Measurements from ENCODE around the gene SDHA.
A peak's percentile ranks its signal among the peaks of the same experiment; 100 is the strongest.
"Not testable (repeated sequence)": the region's sequence is repeated elsewhere in the genome, so short reads cannot be mapped to it uniquely, and the experiment has no call there.

Gene SDHA

DNA sequence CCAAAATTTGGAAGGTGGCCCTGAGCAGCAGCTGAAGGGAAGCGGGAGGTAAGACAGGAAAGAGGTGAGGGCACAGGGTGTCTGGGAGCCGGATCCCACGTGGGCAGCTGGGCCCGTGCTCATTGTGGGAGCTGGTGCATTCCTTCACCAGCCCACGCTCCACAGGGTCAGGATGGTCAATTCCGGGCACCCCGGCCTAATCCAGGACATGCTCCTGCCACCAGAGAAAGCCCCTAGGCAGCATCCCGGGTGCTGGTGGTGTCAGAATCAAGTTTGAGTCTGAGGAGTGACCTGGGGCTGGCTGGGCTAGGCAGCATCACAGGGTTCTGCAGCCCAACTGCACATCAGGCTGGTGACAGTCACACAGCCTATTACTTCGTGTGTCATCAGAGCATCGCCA lies 46.2 kb downstream of the SDHA start:
- no peak for DNase-seq

- not testable (repeated sequence) for DNase-seq
These were observed 48.3 kb downstream of the SDHA start for GRCh38 chr5:266311-267026.

- no peak for DNase-seq
These were observed 49.6 kb downstream of the SDHA start for GRCh38 chr5:267716-268115.

DNA sequence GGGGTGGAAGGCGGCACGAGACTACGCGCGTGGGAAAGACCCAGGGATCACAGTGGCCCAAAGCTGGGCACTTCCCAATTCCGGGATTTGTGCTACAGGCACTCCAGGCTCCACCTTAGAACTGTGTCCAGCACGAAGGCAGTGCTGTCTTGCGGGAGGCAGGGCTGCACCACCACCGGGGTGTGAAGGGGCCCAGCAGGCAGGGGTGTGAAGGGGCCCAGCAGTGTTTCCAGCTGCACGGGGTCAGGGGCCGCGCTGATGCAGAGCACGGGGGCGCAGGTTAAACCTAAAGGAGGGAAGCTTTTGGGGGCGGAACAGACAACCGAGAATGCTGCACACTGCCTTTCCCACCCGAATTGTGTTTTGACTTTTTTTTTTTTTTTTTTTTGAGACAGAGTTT lies 52.2 kb downstream of the SDHA start:
- no peak for DNase-seq

- DNase-seq: not testable (repeated sequence)
These were observed 53.7 kb downstream of the SDHA start for GRCh38 chr5:271828-272167.

- not testable (repeated sequence) for DNase-seq
These were observed 55.0 kb downstream of the SDHA start for GRCh38 chr5:273091-273490.

DNA sequence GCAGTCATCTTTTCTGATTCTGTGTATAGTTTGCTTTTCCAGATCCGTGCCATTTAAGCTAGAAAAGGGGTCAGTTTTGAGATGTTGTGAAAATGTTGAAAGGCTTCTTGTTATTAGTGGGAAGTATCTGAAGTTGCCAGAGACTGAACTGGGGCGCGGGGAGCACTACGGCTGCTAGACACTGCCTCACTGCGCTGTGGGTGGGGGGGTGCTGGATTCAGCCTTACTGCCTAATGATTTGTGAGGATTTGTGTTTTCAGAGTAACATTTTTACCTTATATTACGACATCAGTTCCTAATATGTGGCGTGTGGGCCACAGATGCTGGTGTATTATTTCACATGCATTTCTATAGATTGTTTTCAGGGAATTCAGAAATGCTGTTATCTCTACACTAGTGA lies 55.4 kb downstream of the SDHA start:
- not testable (repeated sequence) for DNase-seq

DNA sequence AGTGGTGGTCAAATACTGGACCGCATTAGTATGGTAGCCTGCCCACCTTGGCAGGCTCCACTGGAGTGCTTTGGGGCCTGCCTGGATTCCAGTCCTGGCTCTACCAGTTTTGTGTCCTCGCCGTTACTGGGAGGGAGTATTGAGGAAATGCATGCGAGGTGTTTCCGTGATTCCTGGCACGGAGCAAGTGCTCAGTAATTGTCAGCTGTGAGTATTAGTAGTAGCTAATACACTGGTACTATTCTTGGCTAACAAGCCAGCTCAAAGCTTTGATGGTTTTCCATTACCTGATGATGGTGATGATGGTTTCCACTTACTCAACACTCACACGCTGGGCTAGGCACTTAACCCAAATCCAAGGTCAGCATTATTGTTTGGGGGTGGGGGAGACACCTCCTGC lies 56.2 kb downstream of the SDHA start:
- not testable (repeated sequence) for DNase-seq

DNA sequence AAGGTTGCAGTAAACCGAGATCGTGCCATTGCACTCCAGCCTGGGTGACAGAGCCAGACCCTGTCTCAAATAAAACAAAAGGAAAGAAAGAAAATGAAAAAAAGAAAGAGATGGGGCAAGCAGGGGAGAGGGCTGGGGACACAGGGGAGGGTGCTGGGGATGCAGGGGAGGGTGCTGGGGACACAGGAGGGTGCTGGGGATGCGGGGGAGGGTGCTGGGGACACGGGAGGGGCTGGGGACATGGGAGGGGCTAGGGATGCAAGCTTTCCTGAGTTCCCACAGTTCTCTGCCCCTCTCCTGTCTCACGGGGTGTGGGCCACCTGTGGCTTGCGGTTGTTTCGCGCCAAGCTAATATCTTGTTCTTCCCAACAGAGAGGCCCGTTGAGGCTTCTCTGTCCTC lies 60.5 kb downstream of the SDHA start:
- no peak for DNase-seq

GRCh38 chr5:279051-279665 lies 61.0 kb downstream of the SDHA start:
- not testable (repeated sequence) for DNase-seq

- DNase-seq: no peak
These were observed 68.0 kb downstream of the SDHA start for GRCh38 chr5:285991-286557.

DNA sequence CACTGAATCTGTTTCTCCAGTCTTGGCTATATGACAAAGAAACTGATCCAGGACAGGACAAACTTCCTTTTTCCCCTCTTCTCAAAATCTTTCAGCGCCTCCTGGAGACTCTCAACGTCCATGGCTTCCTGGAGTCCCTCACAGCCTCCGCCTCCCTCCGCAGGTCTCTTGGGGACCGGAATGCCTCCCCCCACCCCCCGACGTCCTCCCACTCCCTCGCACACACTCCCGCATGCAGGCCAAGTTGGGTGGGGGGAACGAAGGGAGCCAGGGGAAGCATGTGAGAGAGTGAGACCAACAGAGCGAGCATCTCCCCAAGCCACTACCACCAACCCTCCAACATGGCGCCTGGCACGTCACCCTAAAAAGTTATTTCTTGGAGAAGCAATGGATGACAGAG lies 72.1 kb downstream of the SDHA start:
- DNase-seq: not testable (repeated sequence)

DNA sequence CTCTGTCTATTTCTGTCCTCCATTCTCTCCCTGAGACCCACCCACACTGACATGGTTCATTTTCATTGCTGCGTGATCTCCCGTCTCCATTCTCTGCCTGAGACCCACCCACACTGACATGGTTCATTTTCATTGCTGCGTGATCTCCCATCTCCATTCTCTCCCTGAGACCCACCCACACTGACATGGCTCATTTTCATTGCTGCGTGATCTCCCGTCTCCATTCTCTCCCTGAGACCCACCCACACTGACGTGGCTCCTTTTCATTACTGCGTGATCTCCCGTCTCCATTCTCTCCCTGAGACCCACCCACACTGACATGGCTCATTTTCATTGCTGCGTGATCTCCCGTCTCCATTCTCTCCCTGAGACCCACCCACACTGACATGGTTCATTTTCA lies 73.2 kb downstream of the SDHA start:
- not testable (repeated sequence) for DNase-seq

- not testable (repeated sequence) for DNase-seq
These were observed 76.7 kb downstream of the SDHA start for GRCh38 chr5:294788-295187.

GRCh38 chr5:296207-296606 lies 78.1 kb downstream of the SDHA start:
- DNase-seq: peak; percentile 54

- not testable (repeated sequence) for DNase-seq
These were observed 78.8 kb downstream of the SDHA start for GRCh38 chr5:296954-297353.

DNA sequence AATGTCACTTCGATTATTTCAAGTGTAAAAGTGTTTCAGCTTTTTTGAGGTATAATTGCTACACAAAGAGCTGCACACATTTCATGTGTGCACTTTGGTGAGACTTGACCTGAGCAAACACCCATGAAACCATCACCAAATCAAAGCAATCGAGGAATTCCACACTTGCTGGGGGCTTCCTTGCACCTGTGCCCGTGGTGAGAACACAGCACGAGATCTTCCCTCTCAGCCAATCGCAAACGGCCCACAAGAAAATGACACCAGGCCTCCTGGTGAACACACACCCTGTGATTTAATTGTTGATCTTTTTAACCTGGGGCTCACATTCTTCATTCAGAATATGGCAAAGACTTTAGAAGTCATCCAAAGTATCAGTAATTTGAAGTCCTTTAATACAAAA lies 79.3 kb downstream of the SDHA start:
- DNase-seq: not testable (repeated sequence)

DNA sequence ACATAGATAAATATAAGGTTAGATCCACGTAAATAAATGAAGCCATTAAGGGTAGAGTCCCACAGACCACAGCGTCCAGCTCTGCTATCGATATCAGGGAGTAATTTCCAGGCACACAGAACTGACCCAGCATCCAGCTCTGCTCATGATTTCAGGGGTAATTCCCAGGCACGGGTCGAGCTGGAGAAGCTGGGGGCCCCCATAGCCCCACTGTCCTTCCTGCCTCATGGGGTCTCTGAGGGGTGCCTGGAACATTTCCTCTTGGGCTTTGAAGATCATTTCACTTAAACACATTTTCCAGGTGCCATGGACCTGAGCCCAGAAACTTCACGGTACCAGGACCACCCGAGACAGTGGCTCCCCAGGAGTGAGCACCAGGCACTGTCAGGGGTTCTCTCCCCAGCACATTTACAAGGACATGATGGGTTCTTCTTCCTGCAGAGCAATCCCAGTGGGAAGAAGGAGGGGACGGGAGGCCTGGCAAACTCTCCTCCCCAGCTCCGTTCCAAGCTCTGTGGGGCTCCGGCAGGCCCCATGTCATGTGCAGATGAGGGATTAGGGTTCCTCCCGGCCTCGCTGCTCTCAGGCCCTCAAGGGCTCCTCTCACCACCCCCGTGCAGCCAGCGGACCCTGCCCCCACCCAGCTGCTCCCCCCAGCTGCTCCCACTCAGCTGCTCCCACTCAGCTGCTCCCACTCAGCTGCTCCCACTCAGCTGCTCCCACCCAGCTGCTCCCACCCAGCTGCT lies 80.0 kb downstream of the SDHA start:
- DNase-seq: not testable (repeated sequence)

- DNase-seq: no peak
These were observed 80.6 kb downstream of the SDHA start for GRCh38 chr5:298737-299125.

GRCh38 chr5:299921-300320 lies 81.8 kb downstream of the SDHA start:
- not testable (repeated sequence) for DNase-seq

- DNase-seq: not testable (repeated sequence)
These were observed 82.7 kb downstream of the SDHA start for GRCh38 chr5:300691-301435.

GRCh38 chr5:302416-302815 lies 84.3 kb downstream of the SDHA start:
- peak; percentile 82 for DNase-seq

- DNase-seq: no peak
These were observed 84.8 kb downstream of the SDHA start for GRCh38 chr5:302966-303365.
